Trophoblast cell (in vitro differentiated cells and primary cell): ENCODE results near the gene GIMAP1.
"Not testable (repeated sequence)": the region's sequence is repeated elsewhere in the genome, so short reads cannot be mapped to it uniquely, and the experiment has no call there.

Source experiments
- DNase-seq, 2 donors: peaks; one replicate each; pipeline ENCODE4 v3.0.0-alpha.2; 2016
- H2AFZ ChIP-seq: 2 replicates; pipeline ENCODE4 v1.6.1; 2013; ENCODE audit warnings: low read length, moderate library complexity, mild to moderate bottlenecking; ENCODE audit not compliant: insufficient read depth, poor library complexity
- H2AK5ac ChIP-seq: 2 replicates; pipeline ENCODE4 v1.6.1; 2013; ENCODE audit warnings: mild to moderate bottlenecking, low read length
- H2BK120ac ChIP-seq: 2 replicates; pipeline ENCODE4 v1.6.1; 2013; ENCODE audit warnings: low read length, mild to moderate bottlenecking, moderate library complexity; ENCODE audit not compliant: insufficient read depth, poor library complexity
- H2BK12ac ChIP-seq: 2 replicates; pipeline ENCODE4 v1.6.1; 2013; ENCODE audit warnings: mild to moderate bottlenecking, low read length, moderate library complexity
- H2BK5ac ChIP-seq: 2 replicates; pipeline ENCODE4 v1.6.1; 2013; ENCODE audit warnings: low read length, low read depth, moderate library complexity, mild to moderate bottlenecking; ENCODE audit not compliant: poor library complexity
- H3K14ac ChIP-seq: 2 replicates; pipeline ENCODE4 v1.6.1; 2013; ENCODE audit warnings: mild to moderate bottlenecking, low read length
- H3K18ac ChIP-seq: 2 replicates; pipeline ENCODE4 v1.6.1; 2013; ENCODE audit warnings: mild to moderate bottlenecking, low read length
- H3K23ac ChIP-seq: 2 replicates; pipeline ENCODE4 v1.6.1; 2013; ENCODE audit warnings: low read length
- H3K27ac ChIP-seq: 2 replicates; pipeline ENCODE4 v1.5.1; 2013; ENCODE audit warnings: low read depth, mild to moderate bottlenecking, inconsistent platforms, low read length, moderate library complexity
- H3K27me3 ChIP-seq: 2 replicates; pipeline ENCODE4 v1.6.1; 2013; ENCODE audit warnings: inconsistent platforms, mild to moderate bottlenecking, low read length, moderate library complexity; ENCODE audit not compliant: insufficient read depth
- H3K36me3 ChIP-seq, 2 experiments: 1 replicate in 1 of 2; 2 replicates in 1 of 2; pipeline ENCODE4 v1.6.1; 2013; ENCODE audit warnings: low read length in 2 of 2, mild to moderate bottlenecking in 2 of 2, moderate library complexity in 1 of 2; ENCODE audit not compliant: insufficient read depth in 2 of 2, control insufficient read depth in 1 of 2
- H3K4ac ChIP-seq: 2 replicates; pipeline ENCODE4 v1.6.1; 2013; ENCODE audit warnings: low read depth, mild to moderate bottlenecking, low read length, moderate library complexity
- H3K4me1 ChIP-seq, 2 experiments: 1 replicate in 1 of 2; 2 replicates in 1 of 2; pipeline ENCODE4 v1.6.1; 2013; ENCODE audit warnings: low read length in 2 of 2, mild to moderate bottlenecking in 2 of 2, moderate library complexity in 1 of 2; ENCODE audit not compliant: insufficient read depth in 2 of 2, control insufficient read depth in 1 of 2
- H3K4me2 ChIP-seq: 2 replicates; pipeline ENCODE4 v1.6.1; 2013; ENCODE audit warnings: inconsistent platforms, mild to moderate bottlenecking, low read length, moderate library complexity
- H3K4me3 ChIP-seq: 2 replicates; pipeline ENCODE4 v1.5.1; 2013; ENCODE audit warnings: mild to moderate bottlenecking, low read depth, low read length, inconsistent platforms
- H3K79me1 ChIP-seq: one replicate; pipeline ENCODE4 v1.6.1; 2013; ENCODE audit warnings: low read length
- H3K79me2 ChIP-seq: 2 replicates; pipeline ENCODE4 v1.6.1; 2013; ENCODE audit warnings: low read length, mild to moderate bottlenecking; ENCODE audit not compliant: control insufficient read depth, insufficient read depth, poor library complexity
- H3K9ac ChIP-seq: 2 replicates; pipeline ENCODE4 v1.6.1; 2013; ENCODE audit warnings: mild to moderate bottlenecking, low read length
- H3K9me3 ChIP-seq: 2 replicates; pipeline ENCODE4 v1.6.1; 2013; ENCODE audit warnings: low read depth, mild to moderate bottlenecking, control low read depth, inconsistent platforms, low read length; ENCODE audit not compliant: insufficient read depth
- H4K12ac ChIP-seq: 2 replicates; pipeline ENCODE4 v1.6.1; 2013; ENCODE audit warnings: low read depth, mild to moderate bottlenecking, low read length, moderate library complexity
- H4K8ac ChIP-seq: 2 replicates; pipeline ENCODE4 v1.6.1; 2013; ENCODE audit warnings: low read depth, mild to moderate bottlenecking, low read length, moderate library complexity
- H4K91ac ChIP-seq: one replicate; pipeline ENCODE4 v1.6.1; 2013; ENCODE audit warnings: low read depth, mild to moderate bottlenecking, low read length, moderate library complexity
- WGBS: extraction: QIAGEN DNeasy Blood & Tissue Kit; methylation state at CpG from one replicate; pipeline ENCODE4 v1.1.7; 2013; ENCODE audit warnings: missing lambda C conversion rate; ENCODE audit not compliant: insufficient read length, insufficient coverage; ENCODE audit errors: extremely low coverage; 5-methylcytosine and 5-hydroxymethylcytosine counted together

The GIMAP1 gene

GRCh38 chr7:150675714-150676113 is 40.7 kb upstream of the GIMAP1 start:
- Histone ChIP-seq H4K91ac (no peak overlapping the region), H2AFZ (no peak overlapping the region), H3K27ac (no peak overlapping the region), H3K79me1 (no peaks in the 10 kb centered on the region), H3K36me3 (no peaks in the 10 kb centered on the region), H3K14ac (no peak overlapping the region), H3K4me3 (no peak overlapping the region), H3K4me1 (no peaks in the 10 kb centered on the region), H2BK12ac (no peak overlapping the region), H2BK5ac (no peak overlapping the region), H3K4me2 (no peak overlapping the region), H3K79me2 (no peaks in the 10 kb centered on the region), H3K23ac (no peak overlapping the region), H2BK120ac (no peak overlapping the region), H3K4ac (no peak overlapping the region), H3K27me3 (no peaks in the 10 kb centered on the region), H3K9me3 (no peaks in the 10 kb centered on the region), H4K12ac (no peak overlapping the region), H2AK5ac (no peak overlapping the region), H4K8ac (no peak overlapping the region), H3K9ac (no peak overlapping the region), H3K18ac (no peak overlapping the region)
- no peak for DNase-seq
- no CpG with 5 or more reads among the region's 2 CpGs for WGBS

GRCh38 chr7:150676276-150676675 is 40.1 kb upstream of the GIMAP1 start:
- not testable (repeated sequence) for H3K23ac ChIP-seq, H3K9me3 ChIP-seq, H3K27me3 ChIP-seq, H2BK120ac ChIP-seq, H3K79me2 ChIP-seq, H3K36me3 ChIP-seq, H4K12ac ChIP-seq, H2BK5ac ChIP-seq, H3K9ac ChIP-seq, H3K4me3 ChIP-seq, H2BK12ac ChIP-seq, H2AK5ac ChIP-seq, H4K8ac ChIP-seq, H2AFZ ChIP-seq, H3K18ac ChIP-seq, H3K4ac ChIP-seq, H3K4me1 ChIP-seq, H3K4me2 ChIP-seq, H4K91ac ChIP-seq, H3K27ac ChIP-seq, H3K14ac ChIP-seq, H3K79me1 ChIP-seq, DNase-seq

- not testable (repeated sequence) for H3K4ac ChIP-seq, H2BK12ac ChIP-seq, H3K4me1 ChIP-seq, H3K18ac ChIP-seq, H4K91ac ChIP-seq, H3K14ac ChIP-seq, H3K9me3 ChIP-seq, H3K79me2 ChIP-seq, H2BK5ac ChIP-seq, H3K36me3 ChIP-seq, H2AFZ ChIP-seq, DNase-seq, H3K27ac ChIP-seq, H3K4me2 ChIP-seq, H4K12ac ChIP-seq, H3K4me3 ChIP-seq, H2BK120ac ChIP-seq, H3K9ac ChIP-seq, H3K27me3 ChIP-seq, H2AK5ac ChIP-seq, H4K8ac ChIP-seq, H3K23ac ChIP-seq, H3K79me1 ChIP-seq
- WGBS, result no CpG with 5 or more reads among the region's 3 CpGs
Observed at GRCh38 chr7:150676854-150677253, 39.6 kb upstream of the GIMAP1 start.

- H3K27me3 ChIP-seq, H3K4me1 ChIP-seq, H3K4me2 ChIP-seq, H3K4ac ChIP-seq, H3K23ac ChIP-seq, H3K14ac ChIP-seq, H2BK12ac ChIP-seq, H4K12ac ChIP-seq, H2BK120ac ChIP-seq, H4K91ac ChIP-seq, H3K18ac ChIP-seq, H3K79me2 ChIP-seq, H2BK5ac ChIP-seq, H2AFZ ChIP-seq, H3K9ac ChIP-seq, H2AK5ac ChIP-seq, H3K4me3 ChIP-seq, DNase-seq, H3K79me1 ChIP-seq, H4K8ac ChIP-seq, H3K27ac ChIP-seq, H3K9me3 ChIP-seq, H3K36me3 ChIP-seq: not testable (repeated sequence)
- no CpG with 5 or more reads among the region's 11 CpGs for WGBS
Observed at GRCh38 chr7:150678601-150679000, 37.8 kb upstream of the GIMAP1 start.

- not testable (repeated sequence) for H2AK5ac ChIP-seq, H3K79me2 ChIP-seq, H3K4me3 ChIP-seq, H3K27me3 ChIP-seq, H3K23ac ChIP-seq, H3K4ac ChIP-seq, H4K8ac ChIP-seq, H3K79me1 ChIP-seq, H3K36me3 ChIP-seq, H2BK120ac ChIP-seq, H2AFZ ChIP-seq, H3K14ac ChIP-seq, H3K18ac ChIP-seq, H3K9me3 ChIP-seq, H4K12ac ChIP-seq, H3K4me2 ChIP-seq, H2BK5ac ChIP-seq, H4K91ac ChIP-seq, H3K9ac ChIP-seq, DNase-seq, H3K27ac ChIP-seq, H2BK12ac ChIP-seq, H3K4me1 ChIP-seq
- WGBS, result no CpG with 5 or more reads among the region's 2 CpGs
Observed at GRCh38 chr7:150680364-150680763, 36.0 kb upstream of the GIMAP1 start.
